NCI-H2196 (cell line): Measurements from ENCODE around the gene PTTG1IP.

Source experiments
- DNase-seq: peaks from one replicate; lab custom pipeline; 2025; ENCODE audit not compliant: unreplicated experiment; lab: John Stamatoyannopoulos, UW

Gene PTTG1IP

GRCh38 chr21:44910229-44911067 is 37.0 kb upstream of the PTTG1IP start:
- peak; percentile 23 for DNase-seq

- no peak for DNase-seq
Measured at GRCh38 chr21:44909719-44910118, 36.2 kb upstream of the PTTG1IP start.

- no peak for DNase-seq
Measured at GRCh38 chr21:44908908-44909307, 35.4 kb upstream of the PTTG1IP start.

GRCh38 chr21:44907966-44908895 is 34.7 kb upstream of the PTTG1IP start:
- no peak for DNase-seq

- DNase-seq, result no peak
Measured at GRCh38 chr21:44907225-44907965, 33.9 kb upstream of the PTTG1IP start.

- no peak for DNase-seq
Measured at GRCh38 chr21:44905728-44906090, 32.2 kb upstream of the PTTG1IP start.

GRCh38 chr21:44905016-44905727 is 31.7 kb upstream of the PTTG1IP start:
- DNase-seq, result no peak

- no peak for DNase-seq
Measured at GRCh38 chr21:44904141-44904923, 30.8 kb upstream of the PTTG1IP start.

- no peak for DNase-seq
Measured at GRCh38 chr21:44903689-44904088, 30.2 kb upstream of the PTTG1IP start.

GRCh38 chr21:44903050-44903685 is 29.7 kb upstream of the PTTG1IP start:
- no peak for DNase-seq

GRCh38 chr21:44902268-44903049 is 29.0 kb upstream of the PTTG1IP start:
- DNase-seq, result no peak

- no peak for DNase-seq
Measured at GRCh38 chr21:44901391-44902074, 28.0 kb upstream of the PTTG1IP start.

- DNase-seq, result no peak
Measured at GRCh38 chr21:44900559-44901251, 27.2 kb upstream of the PTTG1IP start.

- DNase-seq, result no peak
Measured at GRCh38 chr21:44899768-44900558, 26.5 kb upstream of the PTTG1IP start.

GRCh38 chr21:44898851-44899767 is 25.6 kb upstream of the PTTG1IP start:
- no peak for DNase-seq
